DMS114 treated with DMSO at 0.1 percent for 48 hours (cell line): Measurements from ENCODE around the gene IL5.
"Not testable (repeated sequence)": the region's sequence is repeated elsewhere in the genome, so short reads cannot be mapped to it uniquely, and the experiment has no call there.

Source experiments
- DNase-seq: peaks from one replicate; lab custom pipeline; 2025; ENCODE audit not compliant: unreplicated experiment; lab: John Stamatoyannopoulos, UW

IL5 gene

GRCh38 chr5:132543472-132544201 lies at the start of gene IL5:
IL5 (minus strand) TSS chr5:132543522; CDS start chr5:132543478, 44 bp downstream.
- no peak for DNase-seq

DNA sequence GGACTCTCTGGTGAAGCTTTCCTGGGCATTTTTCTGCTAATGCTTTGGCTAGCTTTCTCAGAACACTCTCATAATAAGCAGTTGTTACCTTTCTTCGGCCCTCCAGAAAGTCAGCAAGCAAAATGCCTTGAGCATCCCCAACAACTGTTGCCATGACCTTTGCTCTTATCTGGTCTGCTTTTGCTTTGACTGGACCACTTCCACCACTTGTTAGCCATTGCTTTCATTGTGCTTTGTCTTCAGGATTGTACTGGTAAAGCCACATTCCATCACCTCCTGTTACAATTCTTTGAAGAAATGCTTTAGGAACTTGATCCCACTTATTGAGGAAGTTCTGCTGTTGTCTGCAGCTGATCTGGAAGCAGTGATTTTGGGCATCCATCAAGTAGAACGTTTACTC lies 49.2 kb upstream of the IL5 start:
- DNase-seq: no peak

- DNase-seq: no peak
These were observed 47.8 kb upstream of the IL5 start for GRCh38 chr5:132591145-132591544.

DNA sequence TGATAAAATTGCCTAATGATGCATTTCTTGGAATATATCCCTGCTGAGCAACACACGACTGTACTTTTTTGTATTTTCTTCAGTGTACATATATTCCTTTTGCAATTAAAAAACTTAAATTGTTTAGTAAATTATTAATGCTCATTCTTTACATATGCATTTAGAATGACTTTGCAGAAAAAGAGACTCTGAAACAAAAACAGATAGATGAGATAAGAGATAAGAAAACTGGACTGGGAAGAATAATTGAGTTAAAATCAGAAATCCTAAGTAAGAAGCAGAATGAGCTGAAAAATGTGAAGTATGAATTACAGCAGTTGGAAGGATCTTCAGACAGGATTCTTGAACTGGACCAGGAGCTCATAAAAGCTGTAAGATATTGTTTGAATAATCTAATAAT lies 46.1 kb upstream of the IL5 start:
- no peak for DNase-seq

- no peak for DNase-seq
These were observed 42.7 kb upstream of the IL5 start for GRCh38 chr5:132586063-132586462.

DNA sequence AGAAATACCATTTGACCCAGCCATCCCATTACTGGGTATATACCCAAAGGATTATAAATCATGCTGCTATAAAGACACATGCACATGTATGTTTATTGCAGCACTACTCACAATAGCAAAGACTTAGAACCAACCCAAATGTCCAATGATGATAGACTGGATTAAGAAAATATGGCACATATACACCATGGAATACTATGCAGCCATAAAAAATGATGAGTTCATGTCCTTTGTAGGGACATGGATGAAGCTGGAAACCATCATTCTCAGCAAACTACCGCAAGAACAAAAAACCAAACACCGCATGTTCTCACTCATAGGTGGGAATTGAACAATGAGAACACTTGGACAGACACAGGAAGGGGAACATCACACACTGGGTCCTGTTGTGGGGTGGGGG lies 41.2 kb upstream of the IL5 start:
- DNase-seq: not testable (repeated sequence)

GRCh38 chr5:132576123-132576522 lies 32.8 kb upstream of the IL5 start:
- no peak for DNase-seq

GRCh38 chr5:132566657-132567056 lies 23.3 kb upstream of the IL5 start:
- DNase-seq: no peak

- not testable (repeated sequence) for DNase-seq
These were observed 21.2 kb upstream of the IL5 start for GRCh38 chr5:132564555-132564954.

DNA sequence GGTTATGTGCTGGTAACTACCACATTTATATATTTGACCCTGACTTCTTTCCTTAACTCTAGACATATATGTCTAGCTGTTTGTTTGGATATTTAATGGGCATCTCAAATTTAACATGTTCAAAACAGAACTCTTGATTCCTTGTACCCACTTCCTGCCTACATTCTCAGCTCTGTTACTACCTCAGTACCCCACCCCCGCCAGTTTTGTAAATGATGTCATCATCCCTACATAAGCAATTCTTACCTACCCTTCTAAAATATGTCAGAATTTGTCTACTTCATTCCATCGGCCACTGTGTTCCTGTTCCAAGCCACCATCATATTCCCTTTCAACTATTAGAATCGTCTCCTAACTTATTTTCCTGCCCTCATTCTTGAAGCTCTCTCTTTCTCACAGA lies 18.3 kb upstream of the IL5 start:
- DNase-seq: no peak

- DNase-seq: no peak
These were observed 16.2 kb upstream of the IL5 start for GRCh38 chr5:132559383-132560060.

DNA sequence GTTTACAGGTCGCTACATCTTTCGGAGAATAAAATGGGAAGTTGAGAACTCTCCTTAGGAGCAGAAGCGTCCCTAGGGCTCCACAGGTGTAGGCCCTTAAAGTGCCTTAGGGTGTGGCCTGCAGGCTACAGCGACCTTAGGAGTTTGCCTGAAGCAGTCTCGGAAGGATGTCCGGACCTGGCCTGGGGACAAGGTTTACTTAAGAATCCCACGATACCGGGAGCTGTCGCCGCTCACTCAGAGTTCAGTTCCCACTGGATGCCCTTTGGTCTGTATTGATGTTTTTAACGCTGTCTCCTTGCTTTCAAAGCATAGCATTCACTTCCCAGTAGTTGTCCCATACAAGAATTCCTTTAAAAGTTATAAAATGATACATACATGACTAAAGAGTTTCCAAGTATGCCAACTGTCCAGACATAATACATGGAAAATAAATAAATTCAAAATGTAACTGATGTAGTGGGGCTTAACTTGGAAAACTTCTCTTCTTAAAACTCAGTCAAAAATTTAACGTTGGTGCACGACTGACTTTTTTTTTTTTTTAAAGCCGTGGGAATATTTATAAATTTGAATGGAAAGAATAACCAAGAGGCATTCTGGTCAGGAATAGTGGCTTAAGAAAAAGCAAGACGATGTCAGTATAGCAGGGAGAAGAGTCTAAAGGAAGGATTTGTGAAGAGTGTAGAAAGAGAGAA lies 14.3 kb upstream of the IL5 start:
- DNase-seq: peak; percentile 17

GRCh38 chr5:132556763-132557477 lies 13.6 kb upstream of the IL5 start, which contains the start of gene RAD50:
RAD50 (plus strand) TSS chr5:132556977; CDS start chr5:132557325, 348 bp downstream.
- DNase-seq: peak; percentile 92

GRCh38 chr5:132556153-132556762 lies 12.9 kb upstream of the IL5 start:
- peak; percentile 44 for DNase-seq

DNA sequence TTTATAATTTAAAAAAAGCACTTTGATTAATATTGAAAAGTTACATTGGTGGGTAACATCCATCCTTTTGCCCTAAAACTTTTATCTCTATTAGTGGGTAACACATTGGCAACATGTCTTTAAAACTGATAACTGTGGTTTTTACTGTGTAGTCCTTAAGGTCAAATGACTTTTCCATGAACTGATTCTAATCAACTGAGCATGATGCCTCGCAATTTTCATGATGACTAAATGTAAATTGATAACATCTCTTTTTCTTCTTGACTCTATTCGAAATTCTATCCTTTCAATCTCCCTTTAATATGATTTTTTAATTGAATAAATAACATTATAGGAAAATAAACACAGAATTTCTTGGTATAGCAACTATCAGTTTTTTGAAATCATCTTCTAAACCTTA lies 6.3 kb upstream of the IL5 start:
- DNase-seq: no peak

- DNase-seq: not testable (repeated sequence)
These were observed 5.5 kb upstream of the IL5 start for GRCh38 chr5:132548834-132549233.

- no peak for DNase-seq
These were observed 3.9 kb upstream of the IL5 start for GRCh38 chr5:132547269-132547668.

GRCh38 chr5:132546108-132546507 lies 2.8 kb upstream of the IL5 start:
- no peak for DNase-seq

- DNase-seq: no peak
These were observed 2.6 kb downstream of the IL5 start for GRCh38 chr5:132540764-132541163.

- no peak for DNase-seq
These were observed 3.2 kb downstream of the IL5 start for GRCh38 chr5:132540149-132540548.

- no peak for DNase-seq
These were observed 3.6 kb downstream of the IL5 start for GRCh38 chr5:132539716-132540115.
